ENCODE measurements around the gene RGS13. TPM values are rescaled to one million over a fixed set of nuclear protein-coding genes. Genes with fewer than 3 reads are reported as not detected.

Gene RGS13
- total and polyA plus RNA-seq, 5 donors from 2014 or later: 0.32 TPM; not detected in 4

GRCh38 chr1:192628396-192629057 is 7.4 kb upstream of the RGS13 start:
- Mint-ChIP-seq H3K36me3 (no peaks in the 10 kb centered on the region), H3K27me3 (peaks cover 9% of the 10 kb centered on the region), H3K27ac (no peak overlapping the region), H3K4me1 (no peaks in the 10 kb centered on the region), H3K9me3 (peaks cover 0 to 2% (median 0%) of the 10 kb centered on the region in 7 donors), H3K4me3 (no peak overlapping the region)
- H3K4me1 ChIP-seq (ENCODE audit: control insufficient read depth, insufficient read depth, low read length, poor library complexity, severe bottlenecking): no peaks in the 10 kb centered on the region
- ATAC-seq (ENCODE audit: low read depth in 2 of 2): no peak
- no peak for DNase-seq
- no peak overlapping the region for H3K27ac ChIP-seq (ENCODE audit: insufficient read depth, low read length, poor library complexity, severe bottlenecking)
- no peak overlapping the region for H3K4me3 ChIP-seq (ENCODE audit: low read depth, low read length)
- no peaks in the 10 kb centered on the region for H3K36me3 ChIP-seq (ENCODE audit: control insufficient read depth, insufficient read depth, low read length)
- no peaks in the 10 kb centered on the region for H3K9me3 ChIP-seq (ENCODE audit: control insufficient read depth in 2 of 2, low read length in 2 of 2)
- H3K27me3 ChIP-seq (ENCODE audit: control insufficient read depth, insufficient read depth, low read length): no peaks in the 10 kb centered on the region

GRCh38 chr1:192629612-192630011 is 6.3 kb upstream of the RGS13 start:
- Mint-ChIP-seq H3K4me3 (no peak overlapping the region), H3K4me1 (no peaks in the 10 kb centered on the region), H3K9me3 (peaks cover 0 to 2% (median 0%) of the 10 kb centered on the region in 7 donors), H3K36me3 (no peaks in the 10 kb centered on the region), H3K27ac (no peak overlapping the region), H3K27me3 (peaks cover 4% of the 10 kb centered on the region)
- Histone ChIP-seq H3K27me3 (ENCODE audit: control insufficient read depth, insufficient read depth, low read length) (no peaks in the 10 kb centered on the region), H3K4me1 (ENCODE audit: control insufficient read depth, insufficient read depth, low read length, poor library complexity, severe bottlenecking) (no peaks in the 10 kb centered on the region), H3K36me3 (ENCODE audit: control insufficient read depth, insufficient read depth, low read length) (no peaks in the 10 kb centered on the region), H3K27ac (ENCODE audit: insufficient read depth, low read length, poor library complexity, severe bottlenecking) (no peak overlapping the region), H3K9me3 (ENCODE audit: control insufficient read depth in 2 of 2, low read length in 2 of 2) (no peaks in the 10 kb centered on the region), H3K4me3 (ENCODE audit: low read depth, low read length) (no peak overlapping the region)
- DNase-seq: no peak
- ATAC-seq (ENCODE audit: low read depth in 2 of 2): no peak

GRCh38 chr1:192630521-192631287 is 5.2 kb upstream of the RGS13 start:
- Histone ChIP-seq H3K4me1 (ENCODE audit: control insufficient read depth, insufficient read depth, low read length, poor library complexity, severe bottlenecking) (no peaks in the 10 kb centered on the region), H3K27ac (ENCODE audit: insufficient read depth, low read length, poor library complexity, severe bottlenecking) (no peak overlapping the region), H3K4me3 (ENCODE audit: low read depth, low read length) (no peak overlapping the region), H3K36me3 (ENCODE audit: control insufficient read depth, insufficient read depth, low read length) (no peaks in the 10 kb centered on the region), H3K9me3 (ENCODE audit: control insufficient read depth in 2 of 2, low read length in 2 of 2) (no peaks in the 10 kb centered on the region), H3K27me3 (ENCODE audit: control insufficient read depth, insufficient read depth, low read length) (no peaks in the 10 kb centered on the region)
- Mint-ChIP-seq H3K27me3 (peaks cover 4% of the 10 kb centered on the region), H3K4me3 (no peak overlapping the region), H3K4me1 (no peaks in the 10 kb centered on the region), H3K9me3 (peaks cover 0 to 2% (median 0%) of the 10 kb centered on the region in 7 donors), H3K36me3 (no peaks in the 10 kb centered on the region), H3K27ac (no peak overlapping the region)
- DNase-seq: no peak
- no peak for ATAC-seq (ENCODE audit: low read depth in 2 of 2)

- Histone ChIP-seq H3K9me3 (ENCODE audit: control insufficient read depth in 2 of 2, low read length in 2 of 2) (no peaks in the 10 kb centered on the region), H3K4me1 (ENCODE audit: control insufficient read depth, insufficient read depth, low read length, poor library complexity, severe bottlenecking) (no peaks in the 10 kb centered on the region), H3K27ac (ENCODE audit: insufficient read depth, low read length, poor library complexity, severe bottlenecking) (no peak overlapping the region), H3K36me3 (ENCODE audit: control insufficient read depth, insufficient read depth, low read length) (no peaks in the 10 kb centered on the region), H3K27me3 (ENCODE audit: control insufficient read depth, insufficient read depth, low read length) (no peaks in the 10 kb centered on the region), H3K4me3 (ENCODE audit: low read depth, low read length) (no peak overlapping the region)
- no peak for DNase-seq
- H3K4me3 Mint-ChIP-seq: no peak overlapping the region
- H3K36me3 Mint-ChIP-seq: no peaks in the 10 kb centered on the region
- H3K9me3 Mint-ChIP-seq: peaks cover 0 to 2% (median 0%) of the 10 kb centered on the region in 7 donors
- peaks cover 4% of the 10 kb centered on the region for H3K27me3 Mint-ChIP-seq
- H3K27ac Mint-ChIP-seq: no peak overlapping the region
- H3K4me1 Mint-ChIP-seq: no peaks in the 10 kb centered on the region
- ATAC-seq (ENCODE audit: low read depth in 2 of 2): no peak
Measured at GRCh38 chr1:192631749-192632148, 4.2 kb upstream of the RGS13 start.

- DNase-seq: no peak
- Histone ChIP-seq H3K4me1 (ENCODE audit: control insufficient read depth, insufficient read depth, low read length, poor library complexity, severe bottlenecking) (no peaks in the 10 kb centered on the region), H3K4me3 (ENCODE audit: low read depth, low read length) (no peak overlapping the region), H3K9me3 (ENCODE audit: control insufficient read depth in 2 of 2, low read length in 2 of 2) (no peaks in the 10 kb centered on the region), H3K27ac (ENCODE audit: insufficient read depth, low read length, poor library complexity, severe bottlenecking) (no peak overlapping the region), H3K36me3 (ENCODE audit: control insufficient read depth, insufficient read depth, low read length) (no peaks in the 10 kb centered on the region), H3K27me3 (ENCODE audit: control insufficient read depth, insufficient read depth, low read length) (no peaks in the 10 kb centered on the region)
- peaks cover 4% of the 10 kb centered on the region for H3K27me3 Mint-ChIP-seq
- ATAC-seq (ENCODE audit: low read depth in 2 of 2): no peak
- no peak overlapping the region for H3K4me3 Mint-ChIP-seq
- H3K36me3 Mint-ChIP-seq: no peaks in the 10 kb centered on the region
- no peaks in the 10 kb centered on the region for H3K4me1 Mint-ChIP-seq
- H3K27ac Mint-ChIP-seq: no peak overlapping the region
- H3K9me3 Mint-ChIP-seq: peaks cover 0 to 2% (median 0%) of the 10 kb centered on the region in 7 donors
Measured at GRCh38 chr1:192632188-192632587, 3.8 kb upstream of the RGS13 start.

- no peaks in the 10 kb centered on the region for H3K36me3 ChIP-seq (ENCODE audit: control insufficient read depth, insufficient read depth, low read length)
- ATAC-seq (ENCODE audit: low read depth in 2 of 2) (no peak), DNase-seq (no peak)
- H3K4me1 Mint-ChIP-seq: no peaks in the 10 kb centered on the region
- no peak overlapping the region for H3K27ac ChIP-seq (ENCODE audit: insufficient read depth, low read length, poor library complexity, severe bottlenecking)
- H3K9me3 Mint-ChIP-seq: peaks cover 0 to 2% (median 0%) of the 10 kb centered on the region in 7 donors
- no peaks in the 10 kb centered on the region for H3K9me3 ChIP-seq (ENCODE audit: control insufficient read depth in 2 of 2, low read length in 2 of 2)
- no peaks in the 10 kb centered on the region for H3K27me3 ChIP-seq (ENCODE audit: control insufficient read depth, insufficient read depth, low read length)
- H3K4me3 Mint-ChIP-seq: no peak overlapping the region
- H3K4me3 ChIP-seq (ENCODE audit: low read depth, low read length): no peak overlapping the region
- H3K36me3 Mint-ChIP-seq: no peaks in the 10 kb centered on the region
- peaks cover 4% of the 10 kb centered on the region for H3K27me3 Mint-ChIP-seq
- no peaks in the 10 kb centered on the region for H3K4me1 ChIP-seq (ENCODE audit: control insufficient read depth, insufficient read depth, low read length, poor library complexity, severe bottlenecking)
- H3K27ac Mint-ChIP-seq: no peak overlapping the region
Measured at GRCh38 chr1:192632641-192633532, 3.1 kb upstream of the RGS13 start.

GRCh38 chr1:192633533-192634253 is 2.3 kb upstream of the RGS13 start:
- Histone ChIP-seq H3K27ac (ENCODE audit: insufficient read depth, low read length, poor library complexity, severe bottlenecking) (no peak overlapping the region), H3K36me3 (ENCODE audit: control insufficient read depth, insufficient read depth, low read length) (no peaks in the 10 kb centered on the region), H3K4me3 (ENCODE audit: low read depth, low read length) (no peak overlapping the region), H3K4me1 (ENCODE audit: control insufficient read depth, insufficient read depth, low read length, poor library complexity, severe bottlenecking) (no peaks in the 10 kb centered on the region), H3K9me3 (ENCODE audit: control insufficient read depth in 2 of 2, low read length in 2 of 2) (no peaks in the 10 kb centered on the region), H3K27me3 (ENCODE audit: control insufficient read depth, insufficient read depth, low read length) (no peaks in the 10 kb centered on the region)
- no peak for DNase-seq
- Mint-ChIP-seq H3K9me3 (peaks cover 0 to 2% (median 0%) of the 10 kb centered on the region in 7 donors), H3K36me3 (no peaks in the 10 kb centered on the region), H3K27ac (no peak overlapping the region), H3K27me3 (peaks cover 4% of the 10 kb centered on the region), H3K4me3 (no peak overlapping the region), H3K4me1 (no peaks in the 10 kb centered on the region)
- ATAC-seq (ENCODE audit: low read depth in 2 of 2): no peak

All from CD4-positive, CD25-positive, alpha-beta regulatory T cell (primary cell).